Skin epidermis (tissue), 12 donors: ENCODE data around the gene C19orf85.
"Not testable (repeated sequence)": the region's sequence is repeated elsewhere in the genome, so short reads cannot be mapped to it uniquely, and the experiment has no call there.

Experiments used
- H3K27ac ChIP-seq, 21 experiments: fragments of 200-600 bp; sonication (generic) in 11 of 21; one replicate each; pipeline ENCODE4 v1.5.0; 2020; ENCODE audit warnings: mild to moderate bottlenecking in 3 of 21, inconsistent platforms in 2 of 21, moderate library complexity in 2 of 21
- H3K4me3 ChIP-seq, 7 experiments: fragments of 200-600 bp; sonication (generic) in 2 of 7; one replicate each; pipeline ENCODE4 v1.5.0; 2020; ENCODE audit warnings: inconsistent platforms in 2 of 7, mild to moderate bottlenecking in 2 of 7, moderate library complexity in 1 of 7

The C19orf85 gene

GRCh38 chr19:55464662-55465054, at the start of gene C19orf85:
Gene C19orf85 (minus strand): TSS chr19:55464751. CDS start chr19:55464554, 197 bp downstream.
- no peak within 1 kb of the TSS for H3K4me3 ChIP-seq

DNA sequence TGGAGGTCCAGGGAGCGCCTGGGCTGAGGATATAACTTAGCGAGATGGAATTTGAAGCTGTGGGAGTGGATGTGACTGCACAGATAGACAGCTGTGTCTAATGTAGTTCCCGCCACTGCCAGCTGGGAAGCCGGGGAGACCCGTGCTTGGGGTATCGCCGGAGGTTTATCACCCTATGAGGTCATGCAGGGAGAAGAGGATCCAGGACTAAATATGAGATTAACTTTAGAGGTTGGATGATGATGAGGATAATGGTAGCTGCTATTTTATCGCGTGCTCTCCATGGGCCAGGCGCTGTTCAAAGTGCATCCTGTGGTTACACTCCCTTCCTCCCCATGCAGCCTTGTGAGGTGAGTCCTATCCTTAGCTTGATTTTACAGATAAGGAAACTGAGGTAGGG, 43.6 kb upstream of the C19orf85 start:
- H3K4me3 ChIP-seq, result no peak overlapping the region
- no peak overlapping the region for H3K27ac ChIP-seq

More at GRCh38 chr19:55464662-55465054, at the start of gene C19orf85:
- no peak within 1 kb of the TSS for H3K27ac ChIP-seq

GRCh38 chr19:55504981-55505380, 40.4 kb upstream of the C19orf85 start:
- no peak overlapping the region for H3K4me3 ChIP-seq
- H3K27ac ChIP-seq, result no peak overlapping the region

DNA sequence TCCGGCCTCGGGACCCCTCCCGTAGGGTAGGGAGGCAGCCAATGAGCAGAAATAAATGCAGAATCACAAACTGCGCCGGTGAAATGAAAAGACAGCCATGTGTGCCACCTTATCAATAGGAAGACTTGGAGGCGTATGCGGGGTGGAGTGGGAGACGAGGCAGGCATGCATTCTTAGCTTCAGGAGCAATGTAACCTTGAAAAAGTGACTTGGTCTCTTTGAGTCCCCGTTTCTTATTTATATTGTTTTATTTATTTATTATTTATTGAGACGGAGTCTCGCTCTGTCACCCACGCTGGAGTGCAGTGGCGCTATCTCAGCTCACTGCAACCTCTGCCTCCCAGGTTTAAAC, 39.7 kb upstream of the C19orf85 start:
- peak overlapping the region in 6 of 7 experiments; percentile 13 to 44 (median 30) for H3K4me3 ChIP-seq
- peak overlapping the region in 5 of 21 experiments; percentile 45 to 84 (median 66) for H3K27ac ChIP-seq

GRCh38 chr19:55503502-55504251, 39.1 kb upstream of the C19orf85 start:
- peak overlapping the region; percentile 13 to 44 (median 30) for H3K4me3 ChIP-seq
- H3K27ac ChIP-seq, result peak overlapping the region in 11 of 21 experiments; percentile 38 to 84 (median 64)

DNA sequence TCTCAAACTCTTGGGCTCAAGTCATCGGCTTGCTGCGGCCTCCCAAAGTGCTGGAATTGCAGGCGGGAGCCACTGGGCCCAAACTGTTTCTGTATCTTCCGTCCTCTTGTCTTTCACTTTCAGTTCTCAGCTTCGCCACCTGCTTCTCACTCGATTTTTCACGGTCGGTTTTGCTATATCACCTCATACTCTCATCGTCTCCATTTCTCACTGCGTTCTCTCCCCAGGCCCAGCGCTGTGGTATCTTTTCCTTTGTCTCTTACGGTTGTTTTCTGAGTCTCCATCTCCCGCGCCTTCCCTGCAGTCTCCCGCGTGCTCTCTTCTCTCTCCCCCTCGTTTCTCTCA, 38.6 kb upstream of the C19orf85 start:
- no peak overlapping the region for H3K27ac ChIP-seq
- peak overlapping the region in 3 of 7 experiments; percentile 13 to 44 (median 41) for H3K4me3 ChIP-seq

- H3K27ac ChIP-seq, result no peak overlapping the region
- no peak overlapping the region for H3K4me3 ChIP-seq
These were observed 37.8 kb upstream of the C19orf85 start for GRCh38 chr19:55502197-55502952.

GRCh38 chr19:55500368-55500952, 35.9 kb upstream of the C19orf85 start:
- peak overlapping the region in 1 of 21 experiments; percentile 37 for H3K27ac ChIP-seq
- no peak overlapping the region for H3K4me3 ChIP-seq

GRCh38 chr19:55498246-55498840, 33.8 kb upstream of the C19orf85 start:
- no peak overlapping the region for H3K27ac ChIP-seq

DNA sequence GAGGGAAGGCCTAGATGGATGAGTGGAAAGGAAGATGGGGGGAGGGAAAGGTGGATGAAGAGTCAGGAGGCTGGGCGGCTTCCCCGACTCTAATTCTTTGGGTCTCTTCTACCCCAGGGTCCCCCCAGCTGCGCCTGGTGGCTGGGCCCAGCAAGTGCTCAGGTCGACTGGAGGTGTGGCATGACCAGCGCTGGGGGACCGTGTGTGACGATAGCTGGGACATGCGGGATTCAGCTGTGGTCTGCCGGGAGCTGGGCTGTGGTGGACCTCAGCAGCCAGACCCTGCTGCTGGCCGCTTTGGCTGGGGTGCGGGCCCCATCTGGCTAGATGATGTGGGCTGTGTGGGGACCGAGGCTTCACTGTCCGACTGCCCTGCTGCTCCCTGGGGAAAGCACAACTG, 33.2 kb upstream of the C19orf85 start:
- no peak overlapping the region for H3K27ac ChIP-seq

More at GRCh38 chr19:55498246-55498840, 33.8 kb upstream of the C19orf85 start:
- no peak overlapping the region for H3K4me3 ChIP-seq

GRCh38 chr19:55496820-55497219, 32.3 kb upstream of the C19orf85 start:
- not testable (repeated sequence) for H3K27ac ChIP-seq

More for the DNA sequence above, 33.2 kb upstream of the C19orf85 start:
- H3K4me3 ChIP-seq, result no peak overlapping the region

DNA sequence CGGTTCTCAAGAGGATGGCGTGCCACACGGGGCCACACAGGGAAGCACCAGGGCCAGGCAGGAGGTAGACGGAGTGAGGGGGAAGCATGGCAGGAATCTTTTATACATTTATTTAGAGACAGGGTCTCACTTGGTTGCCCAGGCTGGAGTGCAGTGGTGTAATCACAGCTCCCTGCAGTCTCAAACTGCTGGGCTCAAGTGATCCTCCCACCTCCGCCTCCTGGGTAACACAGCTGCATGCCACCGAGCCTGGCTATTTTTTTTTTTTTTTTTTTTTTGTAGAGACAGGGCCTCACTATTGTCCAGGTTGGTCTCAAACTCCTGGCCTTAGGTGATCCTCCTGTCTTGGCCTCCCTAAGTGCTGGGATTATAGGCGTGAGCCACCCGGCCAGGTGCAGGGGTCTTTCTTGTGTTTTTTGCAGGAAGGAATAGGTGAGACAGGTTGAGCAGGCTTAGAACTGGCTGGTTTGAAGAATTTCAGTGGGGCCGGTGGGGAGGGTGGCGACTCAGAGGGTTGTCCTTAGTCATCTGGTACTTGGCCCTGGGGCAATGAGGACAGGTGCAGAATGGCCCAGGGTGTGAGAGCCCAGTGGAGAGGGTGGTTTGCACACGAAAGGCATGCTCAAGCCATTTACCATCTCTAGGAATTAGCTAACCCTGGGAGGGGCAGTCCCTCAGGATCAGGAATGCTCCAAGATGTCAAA, 31.2 kb upstream of the C19orf85 start:
- Histone ChIP-seq H3K27ac (no peak overlapping the region), H3K4me3 (no peak overlapping the region)

More at GRCh38 chr19:55496820-55497219, 32.3 kb upstream of the C19orf85 start:
- H3K4me3 ChIP-seq, result not testable (repeated sequence)

DNA sequence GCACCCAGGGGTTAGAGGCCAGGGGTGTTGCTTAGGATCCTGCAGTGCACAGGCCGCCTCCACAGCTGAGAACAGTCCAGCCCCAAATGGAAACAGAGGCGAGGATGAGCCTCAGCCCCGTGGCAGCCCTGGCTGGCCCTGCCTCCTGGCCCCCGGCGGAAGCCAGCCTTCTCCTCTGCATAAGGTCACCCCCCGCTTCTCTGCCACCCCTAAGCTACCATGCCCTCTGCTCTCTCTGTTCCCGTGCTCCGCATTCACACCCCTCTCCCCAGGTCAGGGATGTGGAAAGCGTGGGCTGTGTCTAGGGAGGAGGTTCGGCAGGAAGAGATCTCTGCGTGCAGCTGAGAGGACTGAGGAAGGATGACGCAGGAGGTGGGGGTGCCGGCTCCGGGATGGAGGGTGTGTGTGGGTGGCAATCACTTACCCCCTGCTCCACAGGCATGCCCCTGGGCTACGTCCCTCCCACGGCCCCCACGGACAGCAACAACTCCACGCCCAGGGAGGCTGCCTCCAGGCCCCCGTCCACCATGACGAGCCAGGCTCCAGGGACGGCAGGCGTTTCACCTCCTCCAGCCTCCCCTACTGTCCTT, 29.7 kb upstream of the C19orf85 start:
- Histone ChIP-seq H3K27ac (peak overlapping the region in 18 of 21 experiments; percentile 9 to 88 (median 60)), H3K4me3 (peak overlapping the region in 6 of 7 experiments; percentile 11 to 33 (median 20))

- peak overlapping the region in 4 of 7 experiments; percentile 15 to 33 (median 21) for H3K4me3 ChIP-seq
- H3K27ac ChIP-seq, result peak overlapping the region in 18 of 21 experiments; percentile 16 to 88 (median 66)
These were observed 29.2 kb upstream of the C19orf85 start for GRCh38 chr19:55493645-55494171.

DNA sequence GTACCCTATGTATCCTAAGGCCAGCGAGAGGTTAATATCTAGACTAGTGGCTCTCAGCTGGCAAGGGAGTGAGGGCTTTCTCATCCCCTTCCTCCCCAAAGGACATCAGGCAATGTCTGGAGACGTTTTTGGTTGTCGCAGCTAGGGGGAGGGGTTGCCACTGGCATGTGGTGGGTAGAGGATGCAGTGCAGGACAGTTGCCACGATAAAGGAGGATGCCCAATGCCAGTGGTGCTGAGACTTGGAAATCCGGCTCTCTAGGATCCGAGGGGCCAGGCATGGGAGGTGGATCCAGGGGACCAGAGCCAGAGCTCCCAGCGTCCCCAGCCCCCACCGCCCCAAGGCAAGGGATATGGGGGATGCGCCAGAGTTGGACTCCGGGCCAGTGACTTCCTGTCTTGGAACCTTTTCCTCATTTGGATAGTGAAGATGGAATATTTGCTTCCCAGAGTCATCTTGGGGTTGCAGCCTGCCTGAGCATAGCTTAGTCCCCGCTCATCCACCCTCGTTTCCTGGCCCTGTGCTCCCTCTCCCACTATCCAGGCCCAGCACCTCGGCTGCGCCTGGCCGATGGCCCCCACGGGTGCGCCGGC, 28.6 kb upstream of the C19orf85 start:
- Histone ChIP-seq H3K27ac (peak overlapping the region in 17 of 21 experiments; percentile 16 to 88 (median 59)), H3K4me3 (peak overlapping the region in 3 of 7 experiments; percentile 15 to 33 (median 25))

DNA sequence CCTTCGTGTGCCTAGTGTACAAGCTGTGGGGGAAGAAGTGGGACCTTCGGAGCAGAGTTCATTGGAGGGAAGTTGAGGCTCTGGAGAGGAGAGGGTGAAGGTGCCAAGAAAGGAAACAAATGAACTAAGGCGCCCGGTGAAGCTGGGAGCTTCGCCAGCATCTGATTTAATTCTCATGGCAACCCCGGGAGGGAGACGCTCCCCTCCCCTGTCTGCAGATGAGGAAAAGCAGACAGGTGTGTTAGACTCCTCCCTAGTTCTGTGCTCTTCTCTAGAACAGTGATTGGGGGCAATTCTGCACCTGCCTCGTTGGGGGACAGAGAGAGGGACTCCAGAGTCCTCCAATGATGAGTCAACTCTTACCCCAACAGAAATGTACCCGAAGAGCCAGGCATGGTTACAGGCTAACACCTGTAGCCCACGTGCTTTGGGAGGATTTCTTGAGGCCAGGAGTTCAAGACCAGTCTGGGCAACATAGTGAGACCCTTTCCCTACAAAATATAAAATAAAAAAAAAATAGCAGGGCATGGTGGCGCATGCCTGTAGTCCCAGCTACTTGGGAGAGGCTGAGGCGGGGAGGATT, 27.9 kb upstream of the C19orf85 start:
- H3K4me3 ChIP-seq, result no peak overlapping the region
- peak overlapping the region in 1 of 21 experiments; percentile 31 for H3K27ac ChIP-seq

- peak overlapping the region in 6 of 21 experiments; percentile 14 to 49 (median 18) for H3K27ac ChIP-seq
- no peak overlapping the region for H3K4me3 ChIP-seq
These were observed 27.2 kb upstream of the C19orf85 start for GRCh38 chr19:55491546-55492360.
